Right atrium auricular region (tissue), 2 donors: ENCODE data around the gene TTC5. TPM values are rescaled to one million over a fixed set of nuclear protein-coding genes. Genes with fewer than 3 reads are reported as not detected.

ENCODE experiments used
- DNase-seq: peaks from one replicate; pipeline ENCODE4 v3.0.0-alpha.2; 2019; ENCODE audit warnings: low spot score
- H3K27ac ChIP-seq, 2 donors: fragments of 200-600 bp; sonication (generic); 1 replicate in 1 of 2; 2 replicates in 1 of 2; pipeline ENCODE4 v1.5.1; 2016 to 2019
- H3K27me3 ChIP-seq, 2 donors: fragments of 200-600 bp; sonication (generic); one replicate each; pipeline versions ENCODE4 v1.5.1 to v1.6.0; 2017 to 2019
- H3K36me3 ChIP-seq: fragments of 200-600 bp; sonication (generic); one replicate; pipeline ENCODE4 v1.5.1; 2016
- H3K4me1 ChIP-seq, 2 donors: fragments of 200-600 bp; sonication (generic); one replicate each; pipeline versions ENCODE4 v1.5.1 to v1.6.0; 2017 to 2019
- H3K4me3 ChIP-seq, 2 donors: fragments of 200-600 bp; sonication (generic); 1 replicate in 1 of 2; 2 replicates in 1 of 2; pipeline ENCODE4 v1.5.1; 2017 to 2019; ENCODE audit warnings: mild to moderate bottlenecking in 1 of 2, moderate library complexity in 1 of 2
- H3K9me3 ChIP-seq, 2 donors: fragments of 200-600 bp; sonication (generic); one replicate each; pipeline ENCODE4 v1.5.1; 2019
- total RNA-seq, 2 donors: library from RNA; depleted of rRNA; stranded (reverse); fragments of >200 nt; gene quantifications; one replicate each; pipeline ENCODE4 v1.1.0, GENCODE V29; 2016
- TF ChIP-seq, protein P1 (sequence below), 2 donors: fragments of 200-600 bp; sonication (generic); IDR thresholded peaks; one replicate each; pipeline ENCODE4 v1.5.1; 2019; ENCODE audit warnings: antibody characterized with exemption in 2 of 2

Gene TTC5, protein sequence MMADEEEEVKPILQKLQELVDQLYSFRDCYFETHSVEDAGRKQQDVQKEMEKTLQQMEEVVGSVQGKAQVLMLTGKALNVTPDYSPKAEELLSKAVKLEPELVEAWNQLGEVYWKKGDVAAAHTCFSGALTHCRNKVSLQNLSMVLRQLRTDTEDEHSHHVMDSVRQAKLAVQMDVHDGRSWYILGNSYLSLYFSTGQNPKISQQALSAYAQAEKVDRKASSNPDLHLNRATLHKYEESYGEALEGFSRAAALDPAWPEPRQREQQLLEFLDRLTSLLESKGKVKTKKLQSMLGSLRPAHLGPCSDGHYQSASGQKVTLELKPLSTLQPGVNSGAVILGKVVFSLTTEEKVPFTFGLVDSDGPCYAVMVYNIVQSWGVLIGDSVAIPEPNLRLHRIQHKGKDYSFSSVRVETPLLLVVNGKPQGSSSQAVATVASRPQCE
- 1 to 10 TPM; 4.3 to 7.7 TPM for total RNA-seq

GRCh38 chr14:20305265-20306078, at the start of gene TTC5:
TSS of gene TTC5 (minus strand) at chr14:20305951. CDS start at chr14:20305937, 14 bp downstream.
- TF ChIP-seq, protein P1, sequence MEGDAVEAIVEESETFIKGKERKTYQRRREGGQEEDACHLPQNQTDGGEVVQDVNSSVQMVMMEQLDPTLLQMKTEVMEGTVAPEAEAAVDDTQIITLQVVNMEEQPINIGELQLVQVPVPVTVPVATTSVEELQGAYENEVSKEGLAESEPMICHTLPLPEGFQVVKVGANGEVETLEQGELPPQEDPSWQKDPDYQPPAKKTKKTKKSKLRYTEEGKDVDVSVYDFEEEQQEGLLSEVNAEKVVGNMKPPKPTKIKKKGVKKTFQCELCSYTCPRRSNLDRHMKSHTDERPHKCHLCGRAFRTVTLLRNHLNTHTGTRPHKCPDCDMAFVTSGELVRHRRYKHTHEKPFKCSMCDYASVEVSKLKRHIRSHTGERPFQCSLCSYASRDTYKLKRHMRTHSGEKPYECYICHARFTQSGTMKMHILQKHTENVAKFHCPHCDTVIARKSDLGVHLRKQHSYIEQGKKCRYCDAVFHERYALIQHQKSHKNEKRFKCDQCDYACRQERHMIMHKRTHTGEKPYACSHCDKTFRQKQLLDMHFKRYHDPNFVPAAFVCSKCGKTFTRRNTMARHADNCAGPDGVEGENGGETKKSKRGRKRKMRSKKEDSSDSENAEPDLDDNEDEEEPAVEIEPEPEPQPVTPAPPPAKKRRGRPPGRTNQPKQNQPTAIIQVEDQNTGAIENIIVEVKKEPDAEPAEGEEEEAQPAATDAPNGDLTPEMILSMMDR (IDR thresholded peaks at IDR 0.05): peak; percentile 66 to 97
- H3K9me3 ChIP-seq: no peaks in the 10 kb centered on the region

GRCh38 chr14:20350860-20351259, 45.1 kb upstream of the TTC5 start:
- DNase-seq: no peak
- no peak overlapping the region for H3K27ac ChIP-seq
- H3K27me3 ChIP-seq: no peaks in the 10 kb centered on the region
- H3K4me3 ChIP-seq: no peak overlapping the region
- H3K4me1 ChIP-seq: no peaks in the 10 kb centered on the region
- TF ChIP-seq, protein P1 (IDR thresholded peaks at IDR 0.05): no peak
- no peaks in the 10 kb centered on the region for H3K9me3 ChIP-seq
- peaks cover 69% of the 10 kb centered on the region for H3K36me3 ChIP-seq

More at GRCh38 chr14:20305265-20306078, at the start of gene TTC5:
- Histone ChIP-seq H3K36me3 (peaks cover 15% of the 10 kb centered on the region), H3K4me3 (peak within 1 kb of the TSS; percentile 71 to 76), H3K27me3 (no peaks in the 10 kb centered on the region), H3K4me1 (peaks cover 0 to 12% of the 10 kb centered on the region in 2 donors), H3K27ac (peak within 1 kb of the TSS in 1 of 2 donors; percentile 42)
- DNase-seq: peak; percentile 81

DNA sequence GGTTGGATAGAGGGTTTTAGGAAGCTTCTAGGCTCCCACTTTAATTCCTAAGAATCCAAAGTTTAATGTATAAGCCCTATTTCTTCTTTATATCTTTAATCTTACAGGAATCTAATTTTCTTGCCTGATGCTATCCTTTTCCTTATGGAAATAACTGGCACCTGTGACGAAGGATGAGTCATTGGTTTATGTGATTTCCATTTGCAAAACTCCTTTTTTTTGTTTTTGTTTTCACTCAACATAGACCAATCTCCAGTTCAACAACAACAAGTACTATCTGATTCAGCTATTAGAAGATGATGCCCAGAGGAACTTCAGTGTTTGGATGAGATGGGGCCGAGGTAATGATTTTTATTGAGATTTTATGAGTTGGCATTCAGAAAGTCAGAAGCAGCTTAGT, 44.5 kb upstream of the TTC5 start:
- no peak for DNase-seq
- no peak overlapping the region for H3K27ac ChIP-seq
- no peaks in the 10 kb centered on the region for H3K4me1 ChIP-seq
- H3K4me3 ChIP-seq: no peak overlapping the region
- TF ChIP-seq, protein P1 (IDR thresholded peaks at IDR 0.05): no peak
- H3K36me3 ChIP-seq: peaks cover 63% of the 10 kb centered on the region
- no peaks in the 10 kb centered on the region for H3K27me3 ChIP-seq
- no peaks in the 10 kb centered on the region for H3K9me3 ChIP-seq

- Histone ChIP-seq H3K9me3 (no peaks in the 10 kb centered on the region), H3K36me3 (peaks cover 39% of the 10 kb centered on the region), H3K27ac (no peak overlapping the region), H3K27me3 (no peaks in the 10 kb centered on the region), H3K4me1 (peaks cover 0 to 7% of the 10 kb centered on the region in 2 donors), H3K4me3 (no peak overlapping the region)
- DNase-seq: no peak
- TF ChIP-seq, protein P1 (IDR thresholded peaks at IDR 0.05): no peak
These were observed 42.0 kb upstream of the TTC5 start for GRCh38 chr14:20347747-20348146.

- H3K27ac ChIP-seq: no peak overlapping the region
- peaks cover 30% of the 10 kb centered on the region for H3K36me3 ChIP-seq
- TF ChIP-seq, protein P1 (IDR thresholded peaks at IDR 0.05): no peak
- no peaks in the 10 kb centered on the region for H3K27me3 ChIP-seq
- H3K4me1 ChIP-seq: peaks cover 0 to 7% of the 10 kb centered on the region in 2 donors
- H3K4me3 ChIP-seq: no peak overlapping the region
- DNase-seq: no peak
- no peaks in the 10 kb centered on the region for H3K9me3 ChIP-seq
These were observed 41.0 kb upstream of the TTC5 start for GRCh38 chr14:20346713-20347112.
